ENCODE measurements around the gene MGME1. TPM values are rescaled to one million over a fixed set of nuclear protein-coding genes. Genes with fewer than 3 reads are reported as not detected.

The MGME1 gene
- total and polyA plus RNA-seq, 2 of the 13 experiments (the other 11 are each of a cell fraction or from before 2014, with no cell fraction given): 36.7 to 66.6 TPM

DNA sequence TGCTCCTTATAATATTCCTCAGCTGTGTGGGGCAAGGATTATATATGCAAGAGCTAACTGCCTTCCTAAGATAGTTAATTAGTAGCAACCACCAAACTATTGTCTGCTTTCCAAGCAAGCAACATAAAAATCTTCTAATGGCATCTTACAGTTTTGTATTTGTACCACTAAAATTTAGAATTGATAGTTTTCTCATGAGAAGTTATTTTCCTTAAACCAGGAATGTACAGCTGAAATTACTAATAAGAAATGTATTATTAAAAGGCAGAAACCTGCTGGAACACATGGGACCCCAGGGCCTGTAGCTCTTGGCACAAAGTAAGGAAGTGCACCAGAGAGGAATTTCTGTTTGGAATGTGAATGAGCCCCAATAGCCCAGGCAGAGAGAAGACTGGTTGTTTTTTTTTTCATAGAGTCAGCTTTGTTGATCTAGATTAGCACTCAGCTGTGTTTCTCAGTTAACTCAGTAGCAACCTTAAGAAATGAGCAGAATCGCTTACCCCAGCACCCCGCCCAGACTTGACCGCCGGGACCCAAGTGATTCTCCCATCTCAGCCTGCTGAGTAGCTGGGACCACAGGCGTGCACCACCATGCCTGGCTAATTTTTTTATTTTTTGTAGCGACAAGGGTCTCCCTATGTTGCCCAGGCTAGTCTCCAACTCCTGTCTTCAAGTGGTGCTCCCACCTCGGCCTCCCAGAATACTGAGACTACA lies 2.6 kb downstream of the MGME1 start (continued):
- TF ChIP-seq, protein P1, sequence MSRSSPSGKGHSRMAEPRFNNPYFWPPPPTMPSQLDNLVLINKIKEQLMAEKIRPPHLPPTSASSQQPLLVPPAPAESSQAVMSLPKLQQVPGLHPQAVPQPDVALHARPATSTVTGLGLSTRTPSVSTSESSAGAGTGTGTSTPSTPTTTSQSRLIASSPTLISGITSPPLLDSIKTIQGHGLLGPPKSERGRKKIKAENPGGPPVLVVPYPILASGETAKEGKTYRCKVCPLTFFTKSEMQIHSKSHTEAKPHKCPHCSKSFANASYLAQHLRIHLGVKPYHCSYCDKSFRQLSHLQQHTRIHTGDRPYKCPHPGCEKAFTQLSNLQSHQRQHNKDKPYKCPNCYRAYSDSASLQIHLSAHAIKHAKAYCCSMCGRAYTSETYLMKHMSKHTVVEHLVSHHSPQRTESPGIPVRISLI (CRISPR knock-in tag; IDR thresholded peaks at IDR 0.05; ENCODE audit: borderline replicate concordance): peak; percentile 81; the same call in 1 of the 2 replicates
- TF ChIP-seq ARHGAP35 (CRISPR knock-in tag; IDR thresholded peaks at IDR 0.05; ENCODE audit: borderline replicate concordance) (no peak), GABPA (IDR thresholded peaks at IDR 0.05; ENCODE audit: low read depth, low read length) (no peak), GABPA (CRISPR knock-in tag; IDR thresholded peaks at IDR 0.05; ENCODE audit: low read depth) (peak; percentile 13; the same call in 1 of the 2 replicates), ZMAT3 (CRISPR knock-in tag; conservative IDR thresholded peaks at IDR 0.05) (no peak), EZH2 (conservative IDR thresholded peaks at IDR 0.05; ENCODE audit: low read depth, low read length) (no peak), ZNF749 (CRISPR knock-in tag; IDR thresholded peaks at IDR 0.05; ENCODE audit: borderline replicate concordance) (no peak), GATA4 (IDR thresholded peaks at IDR 0.05; ENCODE audit: borderline replicate concordance, low read depth) (no peak), ZFP36L1 (CRISPR knock-in tag; IDR thresholded peaks at IDR 0.05) (0 out of 2 replicates have a peak, but pooled peaks have one; percentile 16), ZNF773 (CRISPR knock-in tag; IDR thresholded peaks at IDR 0.05; ENCODE audit: borderline replicate concordance) (no peak), ZNF788 (CRISPR knock-in tag; IDR thresholded peaks at IDR 0.05; ENCODE audit: borderline replicate concordance) (no peak), SNAI1 (CRISPR knock-in tag; IDR thresholded peaks at IDR 0.05; ENCODE audit: borderline replicate concordance) (no peak), ELF4 (CRISPR knock-in tag; IDR thresholded peaks at IDR 0.05; ENCODE audit: borderline replicate concordance) (no peak; the same call in 1 of the 2 replicates), GATAD2A (CRISPR knock-in tag; IDR thresholded peaks at IDR 0.05) (0 out of 2 replicates have a peak, but pooled peaks have one; percentile 20)
- TF ChIP-seq, protein P2, sequence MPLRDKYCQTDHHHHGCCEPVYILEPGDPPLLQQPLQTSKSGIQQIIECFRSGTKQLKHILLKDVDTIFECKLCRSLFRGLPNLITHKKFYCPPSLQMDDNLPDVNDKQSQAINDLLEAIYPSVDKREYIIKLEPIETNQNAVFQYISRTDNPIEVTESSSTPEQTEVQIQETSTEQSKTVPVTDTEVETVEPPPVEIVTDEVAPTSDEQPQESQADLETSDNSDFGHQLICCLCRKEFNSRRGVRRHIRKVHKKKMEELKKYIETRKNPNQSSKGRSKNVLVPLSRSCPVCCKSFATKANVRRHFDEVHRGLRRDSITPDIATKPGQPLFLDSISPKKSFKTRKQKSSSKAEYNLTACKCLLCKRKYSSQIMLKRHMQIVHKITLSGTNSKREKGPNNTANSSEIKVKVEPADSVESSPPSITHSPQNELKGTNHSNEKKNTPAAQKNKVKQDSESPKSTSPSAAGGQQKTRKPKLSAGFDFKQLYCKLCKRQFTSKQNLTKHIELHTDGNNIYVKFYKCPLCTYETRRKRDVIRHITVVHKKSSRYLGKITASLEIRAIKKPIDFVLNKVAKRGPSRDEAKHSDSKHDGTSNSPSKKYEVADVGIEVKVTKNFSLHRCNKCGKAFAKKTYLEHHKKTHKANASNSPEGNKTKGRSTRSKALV (CRISPR knock-in tag; IDR thresholded peaks at IDR 0.05): no peak
- TF ChIP-seq, protein P3, sequence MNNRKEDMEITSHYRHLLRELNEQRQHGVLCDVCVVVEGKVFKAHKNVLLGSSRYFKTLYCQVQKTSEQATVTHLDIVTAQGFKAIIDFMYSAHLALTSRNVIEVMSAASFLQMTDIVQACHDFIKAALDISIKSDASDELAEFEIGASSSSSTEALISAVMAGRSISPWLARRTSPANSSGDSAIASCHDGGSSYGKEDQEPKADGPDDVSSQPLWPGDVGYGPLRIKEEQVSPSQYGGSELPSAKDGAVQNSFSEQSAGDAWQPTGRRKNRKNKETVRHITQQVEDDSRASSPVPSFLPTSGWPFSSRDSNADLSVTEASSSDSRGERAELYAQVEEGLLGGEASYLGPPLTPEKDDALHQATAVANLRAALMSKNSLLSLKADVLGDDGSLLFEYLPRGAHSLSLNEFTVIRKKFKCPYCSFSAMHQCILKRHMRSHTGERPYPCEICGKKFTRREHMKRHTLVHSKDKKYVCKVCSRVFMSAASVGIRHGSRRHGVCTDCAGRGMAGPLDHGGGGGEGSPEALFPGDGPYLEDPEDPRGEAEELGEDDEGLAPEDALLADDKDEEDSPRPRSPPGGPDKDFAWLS (CRISPR knock-in tag; IDR thresholded peaks at IDR 0.05; ENCODE audit: borderline replicate concordance): no peak
- TF ChIP-seq, protein P4, sequence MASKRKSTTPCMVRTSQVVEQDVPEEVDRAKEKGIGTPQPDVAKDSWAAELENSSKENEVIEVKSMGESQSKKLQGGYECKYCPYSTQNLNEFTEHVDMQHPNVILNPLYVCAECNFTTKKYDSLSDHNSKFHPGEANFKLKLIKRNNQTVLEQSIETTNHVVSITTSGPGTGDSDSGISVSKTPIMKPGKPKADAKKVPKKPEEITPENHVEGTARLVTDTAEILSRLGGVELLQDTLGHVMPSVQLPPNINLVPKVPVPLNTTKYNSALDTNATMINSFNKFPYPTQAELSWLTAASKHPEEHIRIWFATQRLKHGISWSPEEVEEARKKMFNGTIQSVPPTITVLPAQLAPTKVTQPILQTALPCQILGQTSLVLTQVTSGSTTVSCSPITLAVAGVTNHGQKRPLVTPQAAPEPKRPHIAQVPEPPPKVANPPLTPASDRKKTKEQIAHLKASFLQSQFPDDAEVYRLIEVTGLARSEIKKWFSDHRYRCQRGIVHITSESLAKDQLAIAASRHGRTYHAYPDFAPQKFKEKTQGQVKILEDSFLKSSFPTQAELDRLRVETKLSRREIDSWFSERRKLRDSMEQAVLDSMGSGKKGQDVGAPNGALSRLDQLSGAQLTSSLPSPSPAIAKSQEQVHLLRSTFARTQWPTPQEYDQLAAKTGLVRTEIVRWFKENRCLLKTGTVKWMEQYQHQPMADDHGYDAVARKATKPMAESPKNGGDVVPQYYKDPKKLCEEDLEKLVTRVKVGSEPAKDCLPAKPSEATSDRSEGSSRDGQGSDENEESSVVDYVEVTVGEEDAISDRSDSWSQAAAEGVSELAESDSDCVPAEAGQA (IDR thresholded peaks at IDR 0.05; ENCODE audit: low read depth): no peak
- TF ChIP-seq, protein P4 (CRISPR knock-in tag; IDR thresholded peaks at IDR 0.05; ENCODE audit: borderline replicate concordance): no peak

All from HepG2 (cell line).